ENCODE measurements around the gene NUDT3. TPM values are rescaled to one million over a fixed set of nuclear protein-coding genes. Genes with fewer than 3 reads are reported as not detected.

Gene NUDT3
- total RNA-seq: 11.6 and 17.7 TPM in 2 replicates

DNA sequence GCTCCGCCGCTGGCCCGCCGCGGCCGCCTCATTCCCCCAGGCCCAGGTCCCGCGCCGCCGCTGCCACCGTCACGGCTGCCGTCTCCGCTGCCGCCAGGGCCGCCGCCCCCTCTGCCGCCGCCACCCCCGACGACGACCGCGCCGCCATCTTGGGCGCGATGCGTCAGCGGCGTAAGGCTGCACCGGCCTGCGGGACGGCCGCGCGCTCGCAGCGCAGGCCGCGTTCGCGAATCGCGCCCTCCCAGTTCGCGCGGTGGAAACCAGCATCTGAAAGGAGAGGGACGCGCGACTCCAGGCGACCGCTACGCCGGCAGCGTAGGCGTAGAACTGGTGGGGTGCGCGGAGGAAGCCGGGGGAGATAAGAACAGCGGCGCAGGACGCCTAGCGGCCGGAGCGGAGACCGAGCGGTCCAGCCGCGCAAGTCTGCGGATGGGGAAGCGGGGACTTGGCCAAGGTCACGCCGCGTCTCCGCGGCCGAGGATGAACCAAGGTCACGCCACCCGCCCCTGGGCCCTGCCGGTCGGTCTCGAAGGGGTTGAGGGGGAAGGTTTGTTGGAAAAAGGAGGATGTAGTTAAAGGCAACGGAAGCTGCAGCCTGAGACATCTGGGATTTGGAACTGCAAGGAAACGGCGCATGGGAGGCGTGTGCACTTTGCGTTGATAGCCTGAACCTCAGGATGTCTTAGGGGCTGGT is at the start of gene NUDT3:
Gene NUDT3, minus strand, starts transcription at position 173 of the 694 bp plus-strand sequence. CDS start 307 bp downstream, outside the sequence.

DNA sequence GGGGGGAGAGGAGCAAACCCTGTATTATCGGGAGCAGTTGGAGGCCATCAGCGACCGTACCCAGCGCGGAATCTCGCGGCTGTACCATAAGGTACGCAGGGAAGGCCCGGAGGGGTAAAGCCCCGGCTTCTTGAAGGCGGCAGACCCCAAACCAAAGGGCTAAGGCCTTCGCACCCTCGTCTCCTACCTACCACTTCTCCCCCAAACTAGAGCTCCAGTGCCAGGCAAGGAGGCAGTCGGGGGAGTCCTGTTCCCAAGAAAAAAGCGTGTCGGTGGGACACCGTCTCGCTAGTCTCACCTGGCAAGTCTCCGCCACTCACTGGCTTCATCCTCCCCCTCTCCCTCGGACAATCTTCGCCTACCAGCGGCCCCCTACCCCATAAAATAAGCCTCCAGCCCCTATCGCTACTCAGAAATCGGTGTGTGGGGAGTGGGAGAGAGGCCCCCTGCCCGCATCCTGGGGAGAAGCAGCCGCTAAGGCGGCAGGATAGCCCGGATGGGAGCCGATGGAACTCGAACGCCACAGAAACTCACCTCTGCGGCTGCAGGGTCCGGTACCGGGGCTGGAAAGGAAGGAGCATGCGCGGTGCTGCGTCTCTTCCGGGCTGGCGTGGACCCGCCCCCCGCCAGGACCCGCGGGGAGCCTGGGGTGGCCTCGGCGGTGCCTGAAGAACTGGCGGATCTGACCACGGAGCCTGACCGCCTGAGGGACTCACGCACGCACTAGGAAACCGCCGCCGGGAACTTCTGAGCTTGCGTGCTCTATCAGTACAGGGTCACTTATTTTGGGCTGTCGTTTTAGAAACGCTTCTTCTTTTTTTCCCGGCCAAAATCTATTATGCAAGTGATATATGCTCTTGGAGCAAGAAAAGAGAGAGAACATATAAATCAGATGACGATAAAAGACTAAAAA is 33.3 kb upstream of the NUDT3 start, which contains the start of gene RPS10:
Gene RPS10, minus strand, starts transcription at position 572 of the 913 bp plus-strand sequence. CDS start 848 bp downstream, outside the sequence.

DNA sequence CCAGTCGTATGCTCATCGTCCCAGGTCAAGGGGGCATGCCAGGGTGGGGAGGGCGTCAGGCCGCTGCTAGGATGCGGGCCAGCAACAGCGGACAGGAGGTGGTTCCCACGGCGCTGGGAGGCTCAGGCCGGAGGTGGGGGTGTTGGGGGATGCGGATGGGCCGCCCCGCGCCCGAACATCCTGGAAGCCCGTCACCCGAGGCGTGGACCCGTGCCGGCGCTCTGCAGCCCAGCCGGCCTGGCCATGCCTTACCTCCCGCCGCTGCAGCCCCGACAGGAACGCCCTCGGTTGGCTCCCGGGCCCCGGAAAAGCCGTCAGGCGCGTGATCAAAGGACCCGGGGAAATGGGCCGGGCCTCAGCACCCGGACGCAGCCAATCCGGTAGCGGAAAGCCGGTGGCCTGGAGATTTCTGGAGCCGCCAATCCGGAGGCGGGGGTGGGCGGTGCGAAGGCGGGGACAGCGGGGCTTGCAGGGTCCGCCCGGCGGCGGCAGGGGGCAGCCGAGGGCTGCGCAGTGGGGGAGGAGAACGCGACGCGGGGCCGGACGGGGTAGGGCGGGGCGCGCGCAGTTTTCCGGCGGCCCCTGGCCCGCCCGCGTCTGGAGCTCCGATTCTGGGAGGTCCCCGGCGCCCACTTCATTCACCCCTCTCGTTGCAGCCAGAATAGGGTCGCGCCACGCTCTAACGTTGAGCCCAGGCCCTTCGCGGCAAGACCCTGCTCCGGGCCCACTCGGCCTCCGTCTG is 143.6 kb downstream of the NUDT3 start, which contains the start of gene SMIM29:
Gene SMIM29, minus strand, starts transcription at position 280 of the 742 bp plus-strand sequence. CDS start 1,215 bp downstream, outside the sequence.

DNA sequence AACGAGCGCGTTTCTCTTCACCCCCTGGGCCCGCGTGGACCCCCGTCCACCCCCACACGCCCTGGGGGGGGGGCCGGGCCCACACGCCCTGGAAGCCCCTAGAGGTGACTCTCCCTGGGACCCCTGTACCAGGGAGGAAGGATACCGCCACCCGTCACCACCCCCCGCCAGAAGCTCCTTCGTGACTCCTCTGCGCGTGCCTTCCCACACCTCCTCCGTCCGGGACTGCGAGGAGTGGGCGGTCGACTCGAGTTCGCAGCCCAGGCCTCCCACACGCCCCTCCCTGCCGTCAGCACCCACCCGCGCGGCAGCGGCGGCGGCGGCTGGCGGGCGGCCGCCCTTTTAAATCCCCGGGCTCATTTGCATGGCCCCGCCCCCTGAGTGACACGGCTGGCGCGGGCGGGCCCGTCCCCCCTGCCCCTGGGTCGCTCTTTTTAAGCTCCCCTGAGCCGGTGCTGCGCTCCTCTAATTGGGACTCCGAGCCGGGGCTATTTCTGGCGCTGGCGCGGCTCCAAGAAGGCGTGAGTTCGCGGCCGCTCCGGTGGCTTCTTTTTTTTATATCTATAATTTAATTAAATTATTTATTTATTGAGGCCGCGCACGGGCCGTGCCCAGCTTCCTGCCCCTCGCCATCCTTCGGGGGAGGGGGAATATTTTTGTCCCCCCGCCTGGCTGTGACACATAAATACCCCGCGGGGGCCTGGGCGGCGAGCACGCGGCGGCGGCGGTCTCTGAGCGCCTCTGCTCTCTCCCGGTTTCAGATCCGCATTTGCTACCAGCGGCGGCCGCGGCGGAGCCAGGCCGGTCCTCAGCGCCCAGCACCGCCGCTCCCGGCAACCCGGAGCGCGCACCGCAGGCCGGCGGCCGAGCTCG is 155.8 kb downstream of the NUDT3 start, which contains the start of gene HMGA1:
Gene HMGA1, plus strand, starts transcription at position 431 of the 873 bp plus-strand sequence. CDS start 3,908 bp downstream, outside the sequence.

Other genes starting within 250 kb of the NUDT3 start
- 1.1 TPM in 1 of 2 replicates, not detected in the other for gene GRM4, start 246.6 kb downstream of the NUDT3 start, total RNA-seq
- 117 and 173 TPM in 2 replicates for gene HMGA1, start 155.8 kb downstream of the NUDT3 start, total RNA-seq
- gene SMIM29, start 143.7 kb downstream of the NUDT3 start, total RNA-seq: 9.6 and 12.9 TPM in 2 replicates
- gene RPS10, start 33.4 kb upstream of the NUDT3 start, total RNA-seq: 881 and 1,610 TPM in 2 replicates
- not detected in 2 replicates for gene PACSIN1, start 73.4 kb upstream of the NUDT3 start, total RNA-seq
- gene SPDEF, start 163.7 kb upstream of the NUDT3 start, total RNA-seq: 1.4 and 2.1 TPM in 2 replicates